ENCODE data around the gene NUP205.
A peak's percentile ranks its signal among the peaks of the same experiment; 100 is the strongest.

Gene NUP205, protein sequence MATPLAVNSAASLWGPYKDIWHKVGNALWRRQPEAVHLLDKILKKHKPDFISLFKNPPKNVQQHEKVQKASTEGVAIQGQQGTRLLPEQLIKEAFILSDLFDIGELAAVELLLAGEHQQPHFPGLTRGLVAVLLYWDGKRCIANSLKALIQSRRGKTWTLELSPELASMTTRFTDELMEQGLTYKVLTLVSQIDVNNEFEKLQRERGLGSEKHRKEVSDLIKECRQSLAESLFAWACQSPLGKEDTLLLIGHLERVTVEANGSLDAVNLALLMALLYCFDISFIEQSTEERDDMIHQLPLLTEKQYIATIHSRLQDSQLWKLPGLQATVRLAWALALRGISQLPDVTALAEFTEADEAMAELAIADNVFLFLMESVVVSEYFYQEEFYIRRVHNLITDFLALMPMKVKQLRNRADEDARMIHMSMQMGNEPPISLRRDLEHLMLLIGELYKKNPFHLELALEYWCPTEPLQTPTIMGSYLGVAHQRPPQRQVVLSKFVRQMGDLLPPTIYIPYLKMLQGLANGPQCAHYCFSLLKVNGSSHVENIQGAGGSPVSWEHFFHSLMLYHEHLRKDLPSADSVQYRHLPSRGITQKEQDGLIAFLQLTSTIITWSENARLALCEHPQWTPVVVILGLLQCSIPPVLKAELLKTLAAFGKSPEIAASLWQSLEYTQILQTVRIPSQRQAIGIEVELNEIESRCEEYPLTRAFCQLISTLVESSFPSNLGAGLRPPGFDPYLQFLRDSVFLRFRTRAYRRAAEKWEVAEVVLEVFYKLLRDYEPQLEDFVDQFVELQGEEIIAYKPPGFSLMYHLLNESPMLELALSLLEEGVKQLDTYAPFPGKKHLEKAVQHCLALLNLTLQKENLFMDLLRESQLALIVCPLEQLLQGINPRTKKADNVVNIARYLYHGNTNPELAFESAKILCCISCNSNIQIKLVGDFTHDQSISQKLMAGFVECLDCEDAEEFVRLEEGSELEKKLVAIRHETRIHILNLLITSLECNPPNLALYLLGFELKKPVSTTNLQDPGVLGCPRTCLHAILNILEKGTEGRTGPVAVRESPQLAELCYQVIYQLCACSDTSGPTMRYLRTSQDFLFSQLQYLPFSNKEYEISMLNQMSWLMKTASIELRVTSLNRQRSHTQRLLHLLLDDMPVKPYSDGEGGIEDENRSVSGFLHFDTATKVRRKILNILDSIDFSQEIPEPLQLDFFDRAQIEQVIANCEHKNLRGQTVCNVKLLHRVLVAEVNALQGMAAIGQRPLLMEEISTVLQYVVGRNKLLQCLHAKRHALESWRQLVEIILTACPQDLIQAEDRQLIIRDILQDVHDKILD (N-terminal part only)

DNA sequence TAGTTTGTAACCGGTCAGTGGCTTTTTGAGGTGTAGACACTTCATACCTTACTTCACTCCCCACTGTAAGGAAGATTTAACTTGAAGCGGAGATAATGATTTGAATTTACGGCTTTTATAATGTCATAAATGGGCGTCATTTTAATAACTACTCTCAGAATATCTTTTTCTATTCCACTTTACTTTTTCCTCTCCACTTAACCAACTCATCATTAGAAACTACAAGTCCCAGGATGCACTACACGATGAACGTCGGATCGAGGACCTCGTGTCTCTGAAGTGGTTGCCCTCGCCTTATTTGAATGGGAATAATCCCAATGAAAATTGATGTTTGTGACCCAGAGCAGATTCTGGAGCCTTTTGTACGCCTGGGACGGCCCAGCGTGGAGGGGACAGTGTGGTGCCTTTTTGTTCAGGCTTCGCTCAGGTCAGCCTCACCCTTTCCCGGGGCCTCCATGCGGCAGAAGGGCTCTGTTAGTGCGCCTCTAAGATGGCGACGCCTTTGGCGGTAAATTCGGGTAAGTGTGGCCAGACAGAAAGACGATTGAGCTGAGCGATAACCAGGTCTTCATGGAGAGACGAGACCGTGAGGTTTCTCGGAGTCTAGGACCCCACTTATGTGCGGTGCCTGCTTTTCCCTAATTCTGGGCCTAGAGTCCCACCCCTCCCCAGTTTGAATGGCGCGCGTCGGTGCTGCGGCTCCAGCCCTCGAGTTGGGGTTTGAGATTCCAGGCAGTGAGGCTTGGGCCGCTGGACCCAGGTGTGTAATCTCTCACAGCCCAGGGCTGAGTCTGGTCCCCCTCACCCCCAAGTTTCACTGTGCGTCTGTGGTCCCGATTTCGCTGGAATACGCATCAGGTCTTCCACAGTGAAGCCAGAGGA lies at the start of gene NUP205:
Gene NUP205 (plus strand): TSS at position 463 of the 882 bp plus-strand sequence. CDS start 28 bp downstream, at position 491.
- peak; percentile 94 for DNase-seq

DNA sequence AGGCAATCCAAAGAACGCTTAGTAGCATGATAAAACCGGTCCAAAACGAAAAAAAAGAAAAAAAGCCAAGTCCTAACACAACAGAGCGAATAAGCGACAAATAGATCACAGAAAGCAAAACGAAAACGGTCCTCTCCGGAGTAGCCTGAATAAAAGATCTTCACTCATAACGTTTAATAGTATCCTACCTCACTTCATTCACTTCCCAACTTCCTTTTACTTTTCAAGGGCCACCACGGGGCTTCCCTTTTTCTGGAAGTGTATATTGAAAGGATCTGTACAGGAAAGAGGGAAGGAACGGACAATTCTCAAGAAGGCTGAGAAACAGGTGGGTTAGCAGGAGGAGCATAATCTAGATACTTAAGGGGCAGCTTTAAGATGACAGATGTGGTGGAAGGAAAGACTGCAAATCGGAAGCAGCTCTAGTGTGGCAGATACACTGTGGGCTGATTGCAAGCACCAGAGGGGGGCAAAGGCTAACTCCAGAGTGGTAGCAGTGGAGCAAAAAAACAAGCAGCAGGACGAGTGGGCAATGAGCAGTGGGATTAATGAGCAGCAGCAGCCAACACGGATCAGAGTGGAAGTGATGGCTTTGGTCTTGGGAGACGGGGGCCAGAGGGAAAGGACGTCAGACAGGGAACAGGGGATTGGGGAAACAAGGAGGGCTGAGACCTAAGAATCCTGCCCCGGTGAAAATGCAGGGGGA lies 48.7 kb upstream of the NUP205 start:
- DNase-seq: peak; percentile 66

DNA sequence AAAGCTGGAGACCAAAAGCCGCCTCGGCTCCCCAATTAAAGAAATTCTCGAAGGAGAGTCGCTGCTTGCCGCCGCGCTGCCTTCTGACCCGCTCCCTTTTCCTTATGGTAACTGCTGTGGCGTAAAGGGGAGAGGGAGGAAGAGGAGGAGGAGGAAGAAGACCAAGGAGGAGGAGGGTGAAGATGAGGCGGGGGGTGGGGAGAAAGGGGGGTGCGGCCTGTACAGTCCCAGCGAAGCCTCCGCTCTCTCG lies 48.2 kb upstream of the NUP205 start:
- DNase-seq: no peak

- DNase-seq: peak; percentile 97
These were observed 47.7 kb upstream of the NUP205 start, which contains the start of gene CNOT4 for GRCh38 chr7:135509839-135510591. Gene CNOT4, minus strand, starts transcription at chr7:135510102. Its CDS starts 71,771 bp downstream, at chr7:135438331.

GRCh38 chr7:135510592-135511183 lies 47.0 kb upstream of the NUP205 start:
- DNase-seq: peak; percentile 60

DNA sequence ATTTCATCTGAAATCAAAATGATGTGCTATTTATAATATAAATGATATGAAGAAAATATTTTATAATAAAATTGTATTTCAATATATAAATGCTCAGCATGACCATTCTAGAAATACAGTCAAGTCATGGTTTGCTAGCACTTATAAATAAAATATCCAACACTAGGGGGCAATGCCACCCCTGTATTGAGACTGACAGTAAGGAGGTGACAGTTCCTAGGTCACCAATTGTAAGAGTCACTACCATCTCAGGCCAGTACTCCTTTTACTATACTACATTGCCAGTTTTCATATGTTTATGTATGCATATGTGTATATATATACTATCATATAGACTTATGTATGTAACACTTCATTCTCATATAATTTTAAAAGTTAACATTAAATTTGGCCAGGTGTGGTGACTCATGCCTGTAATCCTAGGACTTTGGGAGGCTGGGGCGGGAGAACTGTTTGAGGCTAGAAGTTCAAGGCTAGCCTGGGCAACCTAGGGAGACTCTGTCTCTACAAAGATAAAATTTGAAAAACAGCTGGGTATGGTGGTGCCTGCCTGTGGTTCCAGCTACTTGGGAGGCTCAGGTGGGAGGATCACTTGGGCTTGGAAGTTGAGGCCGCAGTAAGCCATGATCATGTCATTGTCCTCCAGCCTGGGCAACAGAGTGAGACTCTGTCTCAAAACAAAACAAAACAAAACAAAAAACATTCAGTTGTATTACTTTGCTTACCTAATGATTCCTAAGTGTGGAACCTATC lies 45.4 kb upstream of the NUP205 start:
- peak; percentile 54 for DNase-seq

DNA sequence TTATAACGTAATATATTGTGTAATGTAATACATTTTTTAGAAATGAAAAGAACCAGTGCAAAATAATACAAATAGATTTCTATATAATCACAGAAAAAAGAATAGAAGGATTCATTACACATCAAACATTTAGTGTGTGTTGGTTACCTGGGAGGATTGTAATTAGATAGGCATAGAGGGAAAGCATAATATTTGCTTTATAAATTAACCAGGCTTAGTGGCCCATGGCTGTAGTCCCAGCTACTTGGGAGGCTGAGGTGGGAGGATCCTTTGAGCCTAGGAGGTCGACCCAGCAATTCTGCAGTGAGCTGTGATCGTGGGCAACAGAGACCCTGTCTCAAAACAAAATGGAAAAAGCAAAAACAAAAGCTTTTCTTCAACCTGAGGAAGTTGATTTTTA lies 42.9 kb upstream of the NUP205 start:
- no peak for DNase-seq

- no peak for DNase-seq
These were observed 40.7 kb upstream of the NUP205 start for GRCh38 chr7:135517060-135517459.

- no peak for DNase-seq
These were observed 39.0 kb upstream of the NUP205 start for GRCh38 chr7:135518748-135519147.

DNA sequence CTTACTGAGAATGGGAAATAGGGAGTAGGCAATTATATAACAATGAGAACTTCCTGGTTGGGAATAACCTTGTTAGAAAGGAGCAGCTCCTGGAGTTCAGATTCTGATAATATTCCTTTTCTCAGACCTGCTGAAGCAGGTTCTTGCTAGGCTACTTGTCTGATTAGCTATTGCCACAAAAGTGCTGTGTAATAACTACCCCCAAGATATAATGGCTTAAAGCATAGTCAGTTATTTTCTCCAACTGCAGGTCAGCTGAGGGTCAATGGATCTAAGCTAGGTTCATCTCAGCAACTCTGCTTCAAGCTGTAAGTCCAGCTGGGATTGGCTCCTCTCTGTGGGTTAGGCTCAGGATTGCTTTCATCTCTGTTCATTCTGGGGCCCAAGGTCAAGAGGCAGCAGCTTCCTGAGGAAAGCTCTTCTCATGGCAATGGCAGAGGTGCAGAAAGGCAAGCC lies 38.5 kb upstream of the NUP205 start:
- no peak for DNase-seq

DNA sequence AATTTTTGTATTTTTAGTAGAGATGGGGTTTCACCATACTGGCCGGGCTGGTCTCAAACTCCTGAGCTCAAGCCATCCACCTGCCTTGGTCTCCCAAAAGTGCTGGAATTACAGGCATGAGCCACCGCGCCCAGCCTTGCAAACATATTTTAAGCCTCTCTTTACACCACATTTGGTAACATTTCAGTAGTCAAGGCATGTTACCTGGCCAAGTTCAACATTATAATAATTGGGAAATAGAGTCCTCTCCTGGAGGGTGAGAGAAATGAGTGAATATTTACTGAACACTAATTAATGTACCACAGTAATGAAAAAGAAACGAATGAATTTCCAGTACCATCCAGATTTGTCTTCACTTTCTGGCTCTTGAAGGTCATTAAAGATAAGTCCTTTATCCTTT lies 37.8 kb upstream of the NUP205 start:
- no peak for DNase-seq

GRCh38 chr7:135522509-135522908 lies 35.2 kb upstream of the NUP205 start:
- DNase-seq: no peak

- no peak for DNase-seq
These were observed 34.6 kb upstream of the NUP205 start for GRCh38 chr7:135523146-135523545.

GRCh38 chr7:135525426-135525825 lies 32.3 kb upstream of the NUP205 start:
- DNase-seq: no peak

GRCh38 chr7:135527025-135527424 lies 30.7 kb upstream of the NUP205 start:
- DNase-seq: no peak

- DNase-seq: no peak
These were observed 21.6 kb upstream of the NUP205 start for GRCh38 chr7:135536150-135536549.

- no peak for DNase-seq
These were observed 20.3 kb upstream of the NUP205 start for GRCh38 chr7:135537453-135537852.

- no peak for DNase-seq
These were observed 19.8 kb upstream of the NUP205 start for GRCh38 chr7:135537905-135538304.

DNA sequence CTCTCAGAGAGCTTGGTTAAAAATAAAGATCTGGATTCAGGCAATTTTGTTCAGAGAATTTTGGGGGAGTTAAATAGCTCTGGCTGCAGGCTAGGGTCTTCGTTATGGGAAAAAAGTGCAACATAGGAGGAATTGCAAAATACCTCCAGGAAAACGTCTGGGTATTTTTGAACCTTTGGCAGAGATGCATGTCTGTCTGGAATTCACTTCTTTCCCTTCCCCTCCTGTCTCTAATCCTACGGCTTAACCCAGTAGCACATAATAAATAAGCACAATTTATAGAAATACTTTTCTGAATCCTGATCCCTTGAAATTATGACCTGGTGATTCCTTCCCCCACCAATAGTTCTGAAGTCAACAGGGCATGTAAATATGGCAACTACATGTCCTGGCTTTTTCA lies 19.3 kb upstream of the NUP205 start:
- no peak for DNase-seq
